Measurements from ENCODE around the gene FER1L5. TPM values are rescaled to one million over a fixed set of nuclear protein-coding genes. Genes with fewer than 3 reads are reported as not detected.

Gene FER1L5
- total RNA-seq, 3 donors from 2014 or later, result 0.73 to 0.98 TPM; not detected in 1

DNA sequence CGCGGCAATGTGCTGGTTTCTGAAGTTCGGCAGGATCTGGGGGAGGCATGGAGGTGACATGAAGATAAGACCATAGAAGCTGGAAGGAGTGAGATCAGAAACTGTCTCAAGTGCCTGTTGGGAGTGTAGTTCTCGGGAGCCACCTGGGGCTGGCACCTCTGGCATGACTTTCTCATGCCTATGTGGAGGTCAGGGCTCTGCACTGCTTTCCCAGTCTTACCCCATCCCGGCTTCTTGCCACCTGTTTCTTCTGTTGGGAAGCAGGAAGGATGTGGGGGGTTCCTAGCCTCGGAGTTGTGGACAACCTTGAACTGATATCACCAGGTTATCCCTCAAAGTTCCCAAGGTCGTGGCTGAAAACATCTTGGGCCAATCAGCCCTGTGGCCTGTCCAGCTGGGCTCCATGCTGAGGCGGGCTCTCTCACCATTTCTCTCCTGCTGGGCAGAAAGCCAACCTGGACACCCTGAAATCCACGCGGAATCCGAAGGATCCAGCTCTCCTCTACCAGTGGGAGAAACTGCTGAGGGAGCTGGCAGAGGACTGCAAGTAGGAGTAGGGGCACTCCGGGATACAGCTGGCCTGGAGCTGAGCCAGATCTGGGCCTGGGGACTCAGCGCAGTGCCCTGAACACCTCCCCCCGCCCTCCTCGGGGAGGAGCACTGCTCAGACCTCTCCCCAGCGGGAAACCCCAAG is 42.5 kb downstream of the FER1L5 start:
- no peaks in the 10 kb centered on the region for H3K36me3 ChIP-seq
- intact Hi-C loops (cut with DNase I; ENCODE audit: low total_unique reads), result no loop called here
- no peaks in the 10 kb centered on the region for H3K4me1 ChIP-seq
- H3K4me3 ChIP-seq, result no peak overlapping the region
- TF ChIP-seq, protein P1, sequence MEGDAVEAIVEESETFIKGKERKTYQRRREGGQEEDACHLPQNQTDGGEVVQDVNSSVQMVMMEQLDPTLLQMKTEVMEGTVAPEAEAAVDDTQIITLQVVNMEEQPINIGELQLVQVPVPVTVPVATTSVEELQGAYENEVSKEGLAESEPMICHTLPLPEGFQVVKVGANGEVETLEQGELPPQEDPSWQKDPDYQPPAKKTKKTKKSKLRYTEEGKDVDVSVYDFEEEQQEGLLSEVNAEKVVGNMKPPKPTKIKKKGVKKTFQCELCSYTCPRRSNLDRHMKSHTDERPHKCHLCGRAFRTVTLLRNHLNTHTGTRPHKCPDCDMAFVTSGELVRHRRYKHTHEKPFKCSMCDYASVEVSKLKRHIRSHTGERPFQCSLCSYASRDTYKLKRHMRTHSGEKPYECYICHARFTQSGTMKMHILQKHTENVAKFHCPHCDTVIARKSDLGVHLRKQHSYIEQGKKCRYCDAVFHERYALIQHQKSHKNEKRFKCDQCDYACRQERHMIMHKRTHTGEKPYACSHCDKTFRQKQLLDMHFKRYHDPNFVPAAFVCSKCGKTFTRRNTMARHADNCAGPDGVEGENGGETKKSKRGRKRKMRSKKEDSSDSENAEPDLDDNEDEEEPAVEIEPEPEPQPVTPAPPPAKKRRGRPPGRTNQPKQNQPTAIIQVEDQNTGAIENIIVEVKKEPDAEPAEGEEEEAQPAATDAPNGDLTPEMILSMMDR (IDR thresholded peaks at IDR 0.05), result no peak
- TF ChIP-seq POLR2A (IDR thresholded peaks at IDR 0.05) (no peak), POLR2AphosphoS5 (IDR thresholded peaks at IDR 0.05) (no peak)
- H3K9me3 ChIP-seq, result no peaks in the 10 kb centered on the region
- no peak for DNase-seq (ENCODE audit: low spot score in 2 of 2)
- H3K27ac ChIP-seq, result no peak overlapping the region
- no peaks in the 10 kb centered on the region for H3K27me3 ChIP-seq

DNA sequence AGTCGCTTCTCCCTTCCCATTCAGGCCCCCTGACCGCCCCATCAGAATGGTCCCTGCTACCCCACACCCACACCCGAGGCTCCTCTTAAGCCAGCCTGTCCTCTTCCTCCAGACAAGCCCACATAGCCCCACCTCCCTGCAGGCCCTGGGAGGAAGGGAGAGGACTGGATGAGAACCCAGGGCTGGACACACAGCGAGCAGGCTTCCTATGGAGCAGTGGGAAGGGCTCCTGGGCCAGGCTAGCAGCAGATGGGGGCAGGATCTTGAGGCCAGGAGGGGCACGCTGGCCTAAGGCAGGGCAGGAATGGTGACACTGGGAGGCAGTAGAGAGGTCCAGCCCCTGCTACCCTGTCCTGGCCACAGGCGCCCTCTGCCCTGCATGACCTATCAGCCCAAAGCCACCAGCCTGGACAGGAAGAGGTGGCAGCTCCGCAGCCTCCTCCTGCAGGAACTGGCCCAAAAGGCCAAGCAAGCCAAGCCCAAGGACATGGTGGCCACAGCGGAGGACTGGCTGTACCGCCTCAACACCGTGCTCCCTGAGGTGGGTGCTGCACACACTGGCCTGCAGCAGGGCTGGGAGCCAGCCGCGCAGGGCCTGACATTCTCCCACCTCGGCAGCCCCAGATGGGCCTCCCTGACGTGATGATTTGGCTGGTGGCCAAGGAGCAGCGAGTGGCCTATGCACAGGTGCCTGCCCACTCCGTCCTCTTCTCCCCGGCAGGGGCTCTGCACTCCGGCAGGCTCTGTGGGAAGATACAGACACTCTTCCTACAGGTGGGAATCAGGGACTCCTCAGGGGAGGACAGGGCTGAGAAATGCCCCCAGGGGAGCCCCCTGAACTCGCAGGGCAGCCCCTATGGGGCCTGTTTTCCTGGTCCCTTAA is 43.3 kb downstream of the FER1L5 start:
- H3K27me3 ChIP-seq, result no peaks in the 10 kb centered on the region
- no peaks in the 10 kb centered on the region for H3K36me3 ChIP-seq
- DNase-seq (ENCODE audit: low spot score in 2 of 2), result no peak
- H3K4me1 ChIP-seq, result no peaks in the 10 kb centered on the region
- no peak for TF ChIP-seq POLR2A (IDR thresholded peaks at IDR 0.05)
- TF ChIP-seq, protein P1 (IDR thresholded peaks at IDR 0.05), result no peak
- no peak for TF ChIP-seq POLR2AphosphoS5 (IDR thresholded peaks at IDR 0.05)
- H3K9me3 ChIP-seq, result no peaks in the 10 kb centered on the region
- H3K4me3 ChIP-seq, result no peak overlapping the region
- no peak overlapping the region for H3K27ac ChIP-seq
- intact Hi-C loops (cut with DNase I; ENCODE audit: low total_unique reads), result no loop called here

DNA sequence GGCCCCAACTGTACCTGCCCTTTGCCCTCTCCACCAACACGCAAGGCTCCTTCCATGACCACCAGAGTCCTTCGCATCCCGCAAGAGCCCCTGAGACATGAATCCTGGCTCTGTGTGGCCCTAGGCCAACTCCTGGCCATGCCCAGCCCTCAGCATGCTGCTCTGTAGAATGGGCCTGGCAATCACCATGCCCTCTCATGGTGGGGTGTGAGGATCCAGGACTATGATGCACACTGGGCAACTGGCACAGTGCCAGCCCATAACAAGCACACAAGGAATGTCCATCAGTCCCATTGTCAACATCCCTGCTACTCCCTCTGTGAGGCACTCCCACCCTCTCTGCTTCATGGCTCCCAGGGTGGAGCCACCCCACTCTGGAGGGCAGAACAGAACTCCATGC is 44.7 kb downstream of the FER1L5 start:
- no peak for DNase-seq (ENCODE audit: low spot score in 2 of 2)
- H3K36me3 ChIP-seq, result no peaks in the 10 kb centered on the region
- H3K27me3 ChIP-seq, result no peaks in the 10 kb centered on the region
- H3K4me1 ChIP-seq, result no peaks in the 10 kb centered on the region
- no peak overlapping the region for H3K4me3 ChIP-seq
- TF ChIP-seq, protein P1 (IDR thresholded peaks at IDR 0.05), result no peak
- intact Hi-C loops (cut with DNase I; ENCODE audit: low total_unique reads), result no loop called here
- H3K9me3 ChIP-seq, result no peaks in the 10 kb centered on the region
- no peak overlapping the region for H3K27ac ChIP-seq

DNA sequence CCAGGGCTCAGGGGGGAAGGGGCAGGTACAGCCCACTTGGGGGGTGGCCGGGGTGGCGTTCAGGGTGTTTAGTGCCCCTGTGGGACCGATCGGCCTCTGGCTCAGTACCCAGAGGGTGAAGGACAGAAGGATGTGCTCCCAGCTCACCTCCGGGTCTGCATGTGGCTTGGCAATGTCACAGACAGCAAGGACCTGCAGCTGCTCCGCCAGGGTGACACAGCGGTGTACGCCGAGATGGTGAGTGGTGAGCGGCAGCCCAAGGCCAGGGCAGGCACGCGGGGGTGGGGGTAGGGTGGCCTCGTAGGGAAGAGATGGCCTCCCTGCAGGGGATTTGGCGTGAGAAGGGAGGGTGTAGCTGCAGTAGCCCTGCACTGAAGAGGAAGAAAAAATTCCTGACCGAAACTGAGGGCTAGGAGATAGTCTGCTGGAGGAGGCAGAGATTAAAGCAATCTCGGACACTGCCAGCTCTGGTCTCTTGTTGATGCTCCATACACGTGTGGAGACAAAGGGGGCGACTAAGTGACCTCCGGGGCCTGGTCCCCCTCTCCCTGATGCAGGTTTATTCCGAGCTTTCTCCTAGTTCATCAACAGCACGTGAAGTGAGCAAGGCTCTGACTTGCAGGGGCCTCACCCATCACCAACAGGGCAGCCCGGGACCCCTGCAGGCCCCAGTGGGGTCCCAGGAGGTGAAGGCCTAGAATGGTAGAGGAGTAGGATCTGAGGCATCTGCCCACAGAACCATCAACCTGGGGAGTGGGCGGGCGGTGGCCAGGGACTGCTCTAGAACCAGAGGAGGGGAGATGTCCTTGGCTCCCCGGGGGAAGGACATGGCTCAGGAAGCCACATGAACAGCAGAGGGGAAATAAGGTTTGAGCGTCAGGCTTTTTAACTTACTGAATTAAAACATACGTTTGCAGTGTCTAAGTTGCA is 45.4 kb downstream of the FER1L5 start:
- H3K36me3 ChIP-seq, result no peaks in the 10 kb centered on the region
- TF ChIP-seq POLR2AphosphoS5 (IDR thresholded peaks at IDR 0.05) (no peak), POLR2A (IDR thresholded peaks at IDR 0.05) (no peak)
- TF ChIP-seq, protein P1 (IDR thresholded peaks at IDR 0.05), result no peak
- H3K27ac ChIP-seq, result no peak overlapping the region
- no peaks in the 10 kb centered on the region for H3K27me3 ChIP-seq
- DNase-seq (ENCODE audit: low spot score in 2 of 2), result no peak
- intact Hi-C loops (cut with DNase I; ENCODE audit: low total_unique reads), result no loop called here
- no peak overlapping the region for H3K4me3 ChIP-seq
- no peaks in the 10 kb centered on the region for H3K9me3 ChIP-seq
- H3K4me1 ChIP-seq, result no peaks in the 10 kb centered on the region
